GM20431 (cell line): Measurements from ENCODE around the gene RBBP6.
"Not testable (repeated sequence)": the region's sequence is repeated elsewhere in the genome, so short reads cannot be mapped to it uniquely, and the experiment has no call there.

ENCODE experiments used
- in situ Hi-C: fragments of 300-500 bp; cut with MseI, MboI; formaldehyde crosslinking; loops from one replicate; pipeline ENCODE4 v1.15.0; 2020; ENCODE audit warnings: low sequenced_read_pairs; ENCODE audit not compliant: unreplicated experiment

RBBP6 gene, protein sequence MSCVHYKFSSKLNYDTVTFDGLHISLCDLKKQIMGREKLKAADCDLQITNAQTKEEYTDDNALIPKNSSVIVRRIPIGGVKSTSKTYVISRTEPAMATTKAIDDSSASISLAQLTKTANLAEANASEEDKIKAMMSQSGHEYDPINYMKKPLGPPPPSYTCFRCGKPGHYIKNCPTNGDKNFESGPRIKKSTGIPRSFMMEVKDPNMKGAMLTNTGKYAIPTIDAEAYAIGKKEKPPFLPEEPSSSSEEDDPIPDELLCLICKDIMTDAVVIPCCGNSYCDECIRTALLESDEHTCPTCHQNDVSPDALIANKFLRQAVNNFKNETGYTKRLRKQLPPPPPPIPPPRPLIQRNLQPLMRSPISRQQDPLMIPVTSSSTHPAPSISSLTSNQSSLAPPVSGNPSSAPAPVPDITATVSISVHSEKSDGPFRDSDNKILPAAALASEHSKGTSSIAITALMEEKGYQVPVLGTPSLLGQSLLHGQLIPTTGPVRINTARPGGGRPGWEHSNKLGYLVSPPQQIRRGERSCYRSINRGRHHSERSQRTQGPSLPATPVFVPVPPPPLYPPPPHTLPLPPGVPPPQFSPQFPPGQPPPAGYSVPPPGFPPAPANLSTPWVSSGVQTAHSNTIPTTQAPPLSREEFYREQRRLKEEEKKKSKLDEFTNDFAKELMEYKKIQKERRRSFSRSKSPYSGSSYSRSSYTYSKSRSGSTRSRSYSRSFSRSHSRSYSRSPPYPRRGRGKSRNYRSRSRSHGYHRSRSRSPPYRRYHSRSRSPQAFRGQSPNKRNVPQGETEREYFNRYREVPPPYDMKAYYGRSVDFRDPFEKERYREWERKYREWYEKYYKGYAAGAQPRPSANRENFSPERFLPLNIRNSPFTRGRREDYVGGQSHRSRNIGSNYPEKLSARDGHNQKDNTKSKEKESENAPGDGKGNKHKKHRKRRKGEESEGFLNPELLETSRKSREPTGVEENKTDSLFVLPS (N-terminal part only)

DNA sequence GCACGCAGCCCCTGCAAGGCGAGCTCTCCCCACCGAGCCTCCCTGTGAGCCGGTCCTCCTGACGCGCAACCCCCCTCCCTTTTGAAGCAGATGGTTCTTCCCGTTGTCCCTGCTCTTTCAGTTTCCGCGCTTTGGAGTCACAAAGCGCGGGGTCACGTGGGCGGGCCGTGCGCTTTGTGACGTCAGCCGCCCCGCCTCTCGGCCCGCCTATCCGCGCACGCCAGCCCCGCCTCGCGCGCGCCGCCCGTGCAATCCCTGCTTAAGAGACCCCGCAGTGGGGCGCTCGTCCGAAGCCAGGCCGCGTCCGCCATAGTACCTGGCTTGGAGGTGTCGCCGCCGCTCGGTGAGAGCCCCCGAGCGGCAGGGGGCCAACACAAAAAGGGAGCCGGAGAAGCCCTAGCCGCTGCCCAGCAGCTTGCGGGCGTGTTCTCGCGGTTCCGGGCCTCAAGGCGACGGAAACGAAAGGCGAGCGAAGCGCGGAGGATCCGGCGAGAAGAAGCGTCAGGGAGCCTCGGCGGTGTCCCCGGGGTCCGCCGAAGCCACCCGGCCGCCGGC is at the start of gene RBBP6:
RBBP6 (plus strand) TSS at position 272 of the 555 bp plus-strand sequence. CDS start 1,061 bp downstream, outside the sequence.
- in situ Hi-C loops = no loop called here

DNA sequence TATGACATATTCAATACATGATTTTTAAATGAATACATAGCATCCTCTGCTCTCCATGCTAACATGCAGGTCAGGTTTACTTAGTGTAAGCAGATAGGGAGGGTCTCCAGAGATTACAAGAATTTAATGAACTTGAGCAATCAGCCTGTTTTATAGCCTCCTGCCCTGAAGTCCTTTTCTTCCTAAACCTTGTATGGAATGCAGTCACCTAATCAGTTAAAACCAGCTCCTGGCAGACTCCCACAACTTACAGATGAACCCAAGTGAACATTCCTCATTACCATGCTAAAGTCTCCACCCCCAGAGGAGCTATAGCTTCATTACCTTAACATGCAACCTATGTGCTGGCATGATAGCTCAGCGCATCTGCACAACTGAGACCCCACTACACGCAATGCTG is 48.5 kb upstream of the RBBP6 start:
- in situ Hi-C loops = no loop called here

DNA sequence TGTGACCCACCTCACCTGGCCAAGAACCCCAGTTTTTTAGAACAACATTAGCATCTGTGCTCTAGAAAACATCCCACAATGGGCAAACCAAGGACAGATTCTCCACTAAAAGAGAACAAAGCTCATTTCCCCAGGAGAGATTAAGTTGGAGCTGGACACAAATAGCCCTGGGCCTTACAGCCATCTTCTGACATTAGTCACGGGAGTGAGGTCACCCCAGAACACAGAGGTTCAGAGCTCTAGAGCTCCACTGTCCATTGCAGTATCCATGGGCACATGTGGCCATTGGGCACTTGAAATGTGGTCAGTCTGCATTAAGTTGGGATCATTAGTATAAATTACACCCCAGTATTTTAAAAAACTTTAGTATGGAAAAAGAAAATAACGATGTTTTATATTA is 47.6 kb upstream of the RBBP6 start:
- in situ Hi-C loops = no loop called here

DNA sequence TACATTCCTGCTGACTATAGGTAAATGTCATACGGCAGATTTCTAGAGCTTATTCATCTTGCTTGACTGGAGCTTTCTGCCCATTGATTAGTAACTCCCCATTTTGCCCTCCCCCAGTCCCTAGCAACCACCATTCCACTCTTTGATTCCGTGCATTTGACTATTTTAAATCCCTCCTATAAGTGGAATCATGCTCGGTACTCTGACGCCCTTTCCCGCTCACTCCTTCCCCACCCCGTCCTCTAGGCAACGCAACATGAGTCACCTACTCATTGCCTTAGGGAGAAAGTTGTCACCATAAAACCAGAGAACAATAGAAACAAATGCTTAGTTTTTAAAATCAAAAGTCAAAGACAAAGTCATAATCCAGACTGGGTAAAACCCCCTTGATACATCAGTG is 45.5 kb upstream of the RBBP6 start:
- in situ Hi-C loops = no loop called here

DNA sequence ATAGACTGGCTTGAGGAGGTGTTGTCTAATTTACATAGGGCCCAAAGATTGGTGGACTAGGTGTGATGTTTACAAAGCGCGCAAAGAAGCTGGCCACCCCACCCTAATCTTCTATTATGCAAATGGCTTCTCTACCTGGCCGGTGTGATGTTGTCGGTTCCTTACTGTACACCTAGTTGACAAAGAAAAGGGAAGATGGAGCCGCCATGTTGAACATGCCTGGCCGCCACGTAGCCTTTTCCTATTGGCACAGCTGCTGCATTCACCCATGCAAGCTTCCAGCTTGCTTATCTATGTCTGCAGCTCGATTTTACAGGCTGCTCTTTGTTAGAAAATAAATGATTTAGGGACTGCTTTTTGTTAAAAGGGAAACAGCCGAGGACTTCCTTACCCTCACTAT is 44.2 kb upstream of the RBBP6 start:
- in situ Hi-C loops = not testable (repeated sequence)

DNA sequence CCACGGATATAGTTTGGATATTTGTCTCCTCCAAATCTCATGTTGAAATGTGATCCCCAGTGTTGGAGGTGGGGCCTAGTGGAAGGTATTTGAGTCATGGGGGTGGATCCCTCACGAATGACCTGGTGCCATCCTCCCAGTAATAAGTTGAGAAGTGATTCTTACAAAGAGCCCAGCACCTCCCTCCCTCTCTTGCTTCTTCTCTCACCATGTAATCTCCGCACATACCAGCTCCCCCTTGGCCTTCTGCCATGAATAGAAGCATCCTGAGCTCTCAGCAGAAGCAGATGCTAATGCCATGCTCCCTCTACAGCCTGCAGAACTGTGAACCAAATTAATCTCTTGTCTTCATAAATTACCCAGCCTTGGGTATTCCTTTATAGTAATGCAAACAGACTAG is 41.9 kb upstream of the RBBP6 start:
- in situ Hi-C loops = no loop called here

DNA sequence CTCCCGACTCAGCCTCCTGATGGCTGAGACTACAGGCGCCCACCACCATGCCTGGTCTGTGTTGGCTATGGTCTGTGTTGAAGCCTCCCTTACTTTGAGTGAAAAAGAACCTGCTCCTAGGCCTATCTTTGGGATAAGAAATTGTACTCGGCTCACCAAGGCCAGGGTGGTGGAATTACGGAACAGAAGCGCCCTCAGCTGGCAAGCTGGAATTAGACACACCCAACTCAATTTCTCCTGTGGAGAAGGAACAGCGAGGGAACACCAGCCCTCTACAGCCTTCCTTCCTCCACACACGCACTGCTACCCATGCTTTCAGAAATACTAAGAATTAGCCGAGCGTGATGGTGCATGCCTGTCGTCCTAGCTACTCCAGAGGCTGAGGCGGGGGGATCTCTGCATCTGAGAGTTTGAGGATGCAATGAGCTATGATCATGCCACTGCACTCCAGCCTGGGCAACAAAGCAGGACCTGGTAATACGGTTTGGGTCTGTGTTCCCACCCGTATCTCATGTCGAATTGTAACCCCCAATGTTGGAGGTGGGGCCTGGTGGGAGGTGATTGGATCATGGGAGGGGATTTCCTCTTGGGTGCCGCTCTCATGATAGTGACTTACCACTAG is 40.1 kb upstream of the RBBP6 start:
- in situ Hi-C loops = no loop called here

DNA sequence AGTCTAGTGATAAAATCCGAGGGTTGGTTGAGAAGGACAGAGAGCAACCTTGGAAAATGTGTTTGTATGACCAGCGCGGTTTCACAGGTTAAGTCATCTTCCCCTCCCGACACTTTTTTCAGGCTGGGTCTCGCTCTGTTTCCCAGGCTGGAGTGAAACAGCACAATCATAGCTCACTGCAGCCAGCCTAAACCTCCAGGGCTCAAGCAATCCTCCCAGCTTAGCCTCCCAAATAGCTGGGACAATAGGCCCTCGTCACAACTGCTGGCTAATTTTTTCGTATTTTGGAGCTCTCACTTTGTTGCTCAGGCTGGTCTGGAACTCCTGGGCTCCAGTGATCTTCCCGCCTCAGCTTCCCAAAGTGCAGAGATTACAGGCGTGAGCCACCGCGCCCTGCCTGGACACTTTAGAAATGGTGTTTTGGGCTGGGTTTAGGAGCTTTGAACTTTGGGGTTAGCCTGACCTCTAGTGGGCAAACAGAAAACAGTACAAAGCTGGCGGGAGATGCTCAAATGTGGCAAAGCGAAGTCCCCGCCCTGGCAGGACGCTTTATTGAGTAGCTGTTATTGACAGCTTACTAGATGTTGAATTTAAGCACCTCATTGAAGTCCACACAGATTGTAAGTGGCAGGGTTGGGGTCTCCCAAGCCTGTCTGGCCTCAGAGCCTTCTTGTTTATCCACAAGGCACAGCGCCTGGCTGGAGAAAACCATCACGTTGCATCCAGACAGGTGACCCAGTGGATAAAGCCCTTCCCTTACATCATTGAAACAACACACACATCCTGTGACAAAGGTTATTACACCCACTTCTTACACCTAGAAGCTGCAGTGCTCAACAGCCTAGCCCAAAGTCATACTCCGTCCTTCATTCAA is 34.7 kb upstream of the RBBP6 start:
- in situ Hi-C loops = loop anchor here (10.0 to 25.0 kb wide), 2 partner anchors 460 to 692 kb away; no protein-coding TSS in a partner anchor

DNA sequence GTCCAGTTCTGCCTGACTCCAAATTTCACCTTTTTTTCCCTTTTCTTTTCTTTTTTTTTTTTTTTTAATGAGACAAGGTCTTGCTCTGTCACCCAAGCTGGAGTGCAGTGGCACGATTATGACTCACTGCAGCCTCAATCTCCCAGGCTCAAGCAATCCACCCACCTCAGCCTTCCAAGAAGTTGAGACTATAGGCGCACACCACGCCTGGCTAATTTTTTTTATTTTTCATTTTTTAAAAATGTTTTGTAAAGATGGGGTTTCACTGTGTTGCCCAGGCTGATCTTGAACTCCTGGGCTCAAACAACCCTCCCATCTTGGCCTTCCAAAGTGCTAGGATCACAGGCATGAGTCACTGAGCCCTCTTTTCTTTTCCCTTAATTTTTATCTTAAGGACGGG is 33.4 kb upstream of the RBBP6 start:
- in situ Hi-C loops = loop anchor here (10.0 to 25.0 kb wide), 2 partner anchors 461 to 694 kb away; no protein-coding TSS in a partner anchor

DNA sequence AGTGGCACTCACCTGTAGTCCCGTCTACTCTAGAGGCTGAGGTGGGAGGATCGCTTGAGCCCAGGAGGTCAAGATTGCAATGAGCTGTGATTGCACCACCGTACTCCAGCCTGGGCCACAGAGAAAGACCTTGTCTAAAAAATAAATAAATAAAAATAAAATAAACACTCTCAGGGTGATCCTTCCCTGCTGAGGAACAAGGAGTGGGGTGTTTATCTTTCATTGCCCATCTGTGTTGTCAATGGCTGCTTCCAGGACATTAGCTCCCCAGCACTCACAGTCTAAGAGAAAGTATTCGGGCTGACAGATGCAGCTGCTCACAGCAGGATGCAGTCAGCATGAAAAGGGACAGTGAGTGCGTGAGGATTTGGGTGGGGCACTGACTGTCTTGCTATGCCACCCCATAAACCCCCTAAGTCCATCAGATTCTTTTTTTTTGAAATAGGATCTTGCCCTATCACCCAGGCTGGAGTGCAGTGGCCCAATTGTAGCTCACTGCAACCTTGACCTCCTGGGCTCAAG is 31.3 kb upstream of the RBBP6 start:
- in situ Hi-C loops = loop anchor here (10.0 to 25.0 kb wide), 2 partner anchors 463 to 696 kb away; no protein-coding TSS in a partner anchor

DNA sequence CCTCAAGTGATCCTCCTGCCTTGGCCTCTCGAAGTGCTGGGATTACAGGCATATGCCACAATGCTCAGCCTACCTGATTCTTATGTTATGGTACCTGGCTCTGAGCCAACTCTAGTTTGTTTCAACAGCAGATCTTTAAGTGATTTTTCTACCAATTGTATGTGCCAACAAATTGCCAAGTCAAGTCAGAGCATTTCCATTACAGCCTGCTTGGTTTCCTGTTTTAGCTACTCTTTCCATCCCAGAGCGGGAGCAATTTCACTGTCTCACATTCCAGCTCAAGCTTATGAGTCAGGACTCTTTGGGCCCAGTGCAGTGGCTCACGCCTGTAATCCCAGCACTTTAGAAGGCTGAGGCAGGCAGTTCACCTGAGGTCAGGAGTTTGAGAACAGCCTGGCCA is 30.8 kb upstream of the RBBP6 start:
- in situ Hi-C loops = loop anchor here (10.0 to 25.0 kb wide), 2 partner anchors 464 to 696 kb away; no protein-coding TSS in a partner anchor

DNA sequence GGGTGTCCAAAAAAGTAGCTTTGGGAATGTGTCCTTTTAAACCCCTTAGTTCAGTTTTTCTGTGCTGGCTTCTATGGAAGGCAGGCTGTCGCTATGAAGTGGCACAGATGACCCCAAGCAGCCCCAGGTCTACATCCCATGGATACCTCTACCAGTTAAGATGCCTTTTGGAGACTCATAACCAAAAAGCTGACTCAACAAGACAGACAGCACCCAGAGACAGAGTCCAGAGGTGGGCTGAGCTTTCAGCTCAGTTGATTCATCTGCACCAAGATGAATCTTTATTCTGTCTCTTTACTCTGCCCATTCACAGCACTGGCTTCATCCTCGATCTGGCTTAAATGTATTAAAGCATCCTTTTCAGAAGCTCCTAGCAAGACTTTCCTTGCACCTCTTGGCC is 29.8 kb upstream of the RBBP6 start:
- in situ Hi-C loops = loop anchor here (10.0 to 25.0 kb wide), 2 partner anchors 465 to 697 kb away; no protein-coding TSS in a partner anchor

DNA sequence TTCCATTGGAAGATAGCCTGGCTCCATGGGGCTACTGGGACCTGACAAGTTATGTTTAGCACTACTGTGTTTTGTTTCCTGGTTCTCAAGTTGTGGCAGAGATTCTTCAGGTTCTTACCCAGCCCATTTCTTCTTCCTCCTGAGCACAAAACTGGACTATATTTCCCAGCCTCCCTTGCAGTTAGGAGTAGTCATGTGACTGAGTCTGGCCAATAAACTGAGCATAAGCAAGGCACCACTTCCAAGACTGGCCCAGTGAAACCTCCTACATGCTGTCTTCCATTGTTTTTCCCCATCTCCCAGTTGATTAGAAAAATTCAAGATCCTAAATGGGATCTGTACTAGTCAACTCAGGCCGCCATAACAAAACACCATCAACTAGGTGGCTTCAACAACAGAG is 28.2 kb upstream of the RBBP6 start:
- in situ Hi-C loops = loop anchor here (25.0 kb wide), 1 partner anchor 699 kb away; no protein-coding TSS in a partner anchor

DNA sequence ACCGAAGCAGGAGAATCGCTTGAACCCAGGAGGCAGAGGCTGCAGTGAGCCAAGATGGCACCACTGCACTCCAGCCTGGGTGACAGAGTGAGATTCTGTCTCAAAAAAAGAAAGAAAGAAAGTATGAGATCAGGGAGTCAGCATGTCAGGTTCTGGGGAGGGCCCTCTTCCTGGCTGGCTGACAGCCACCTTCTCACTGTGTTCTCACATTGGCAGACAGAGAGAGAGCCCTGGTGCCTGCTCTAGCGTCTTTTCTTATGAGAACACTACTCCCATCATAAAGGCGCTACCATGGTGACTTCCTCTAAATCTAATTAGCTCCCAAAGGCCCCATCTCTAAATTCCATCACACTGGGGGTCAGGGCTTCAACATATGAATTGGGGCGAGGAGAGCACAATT is 27.6 kb upstream of the RBBP6 start:
- in situ Hi-C loops = loop anchor here (25.0 kb wide), 1 partner anchor 699 kb away; no protein-coding TSS in a partner anchor

DNA sequence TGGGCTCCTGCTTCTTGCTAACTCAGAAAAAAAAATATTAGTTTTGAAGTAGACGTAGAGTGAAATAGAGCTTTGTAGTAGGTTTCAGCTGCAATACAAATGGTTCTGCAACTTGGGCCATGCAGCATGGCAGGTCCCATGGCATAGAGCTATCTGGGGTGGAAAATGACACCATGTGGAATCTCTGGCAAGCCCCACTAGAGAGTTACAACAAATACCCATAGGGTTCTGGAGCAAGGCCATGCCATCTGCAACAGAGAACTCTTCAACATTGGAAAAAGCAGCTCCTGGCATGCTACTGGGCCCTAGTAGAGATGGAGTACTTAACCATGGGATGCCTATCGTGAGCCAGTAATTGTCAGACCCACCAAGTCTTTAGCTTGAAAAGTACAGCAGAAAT is 25.3 kb upstream of the RBBP6 start:
- in situ Hi-C loops = loop anchor here (25.0 kb wide), 1 partner anchor 702 kb away; no protein-coding TSS in a partner anchor

DNA sequence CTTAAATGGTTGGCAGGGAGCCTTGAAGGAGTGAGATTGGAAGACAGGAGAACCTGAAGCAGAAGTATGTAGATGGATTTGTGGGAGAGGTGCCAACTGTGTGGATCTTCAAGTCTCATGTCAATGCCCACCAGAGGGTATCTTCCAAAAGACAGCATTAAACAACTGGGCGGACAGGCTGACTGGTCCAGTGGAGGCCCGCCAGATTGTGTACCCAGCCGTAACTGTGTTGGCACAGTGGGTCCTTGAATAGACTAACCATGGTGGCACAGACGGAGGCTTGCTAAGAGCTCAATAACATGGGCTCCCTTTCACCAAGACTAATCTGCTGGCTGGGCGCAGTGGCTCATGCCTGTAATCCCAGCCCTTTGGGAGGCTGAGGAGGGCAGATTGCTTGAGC is 24.2 kb upstream of the RBBP6 start:
- in situ Hi-C loops = loop anchor here (25.0 kb wide), 1 partner anchor 703 kb away; no protein-coding TSS in a partner anchor

DNA sequence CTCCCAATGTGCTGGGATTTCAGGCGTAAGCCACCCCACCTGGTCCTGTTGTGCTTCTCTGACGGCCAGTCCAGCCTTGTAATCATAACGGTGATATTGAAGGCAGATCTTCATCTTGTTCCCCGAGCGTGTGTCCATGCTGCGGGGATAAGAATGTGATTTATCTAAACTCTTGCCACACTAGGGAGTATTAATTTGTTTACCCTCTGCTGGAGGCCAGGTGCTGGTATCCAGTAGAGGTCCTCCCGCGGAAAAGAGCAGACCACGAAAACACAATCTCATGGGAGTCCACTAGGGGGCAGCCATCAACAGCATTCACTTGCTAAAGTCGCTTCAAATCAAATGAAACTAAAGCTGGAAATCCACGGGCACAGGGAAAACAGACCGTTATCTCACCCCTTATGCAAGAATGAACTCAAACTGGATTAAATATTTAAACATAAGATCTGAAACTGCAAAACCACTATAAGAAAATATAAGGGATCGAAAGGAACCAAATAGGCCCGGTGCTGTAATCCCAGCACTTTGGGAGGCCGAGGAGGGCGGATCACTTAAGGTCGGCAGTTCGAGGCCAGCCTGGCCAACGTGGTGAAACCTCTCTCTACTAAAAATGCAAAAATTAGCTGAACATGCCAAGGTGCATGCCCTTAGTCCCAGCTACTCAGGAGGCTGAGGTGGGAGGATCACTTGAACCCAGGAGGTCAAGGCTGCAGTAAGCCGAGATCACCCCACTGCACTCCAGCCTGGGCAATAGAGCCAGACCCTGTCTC is 22.3 kb upstream of the RBBP6 start:
- in situ Hi-C loops = loop anchor here (25.0 kb wide), 1 partner anchor 705 kb away; no protein-coding TSS in a partner anchor
